Peyer's patch (tissue), 4 donors: ENCODE data around the gene RNF14.

Experiments used
- CTCF ChIP-seq, 6 experiments: fragments of 450-650 bp in 4 of 6; fragments of 200-600 bp in 2 of 6; sonication (generic) in 1 of 6; IDR thresholded peaks; one replicate each; pipeline ENCODE4 v1.5.1; 2017 to 2019; ENCODE audit warnings: antibody characterized with exemption in 6 of 6, mild to moderate bottlenecking in 3 of 6, moderate library complexity in 1 of 6
- POLR2A ChIP-seq, 2 donors: fragments of 450-650 bp; IDR thresholded peaks; one replicate each; pipeline ENCODE4 v1.5.1; 2017; ENCODE audit warnings: antibody characterized with exemption in 2 of 2, mild to moderate bottlenecking in 2 of 2, moderate library complexity in 2 of 2

- TF ChIP-seq CTCF (IDR thresholded peaks at IDR 0.05), result no peak
- no peak for TF ChIP-seq POLR2A (IDR thresholded peaks at IDR 0.05)
These were observed 68.0 kb downstream of the RNF14 start for GRCh38 chr5:142036918-142037317.
